OCI-LY3 (cell line): Measurements from ENCODE around the gene SFXN5.

ENCODE experiments used
- H2AFZ ChIP-seq: fragments of 200-600, 300-600 bp; shearing (Covaris generic); 2 replicates; pipeline ENCODE4 v1.6.0; 2014; ENCODE audit warnings: antibody characterized with exemption, low read depth, low read length
- H3K27ac ChIP-seq: fragments of 200-600, 300-600 bp; sonication (generic); 2 replicates; pipeline ENCODE4 v1.5.1; 2014; ENCODE audit warnings: mild to moderate bottlenecking, low read length, moderate library complexity, mixed read lengths
- H3K27me3 ChIP-seq: fragments of 200-600, 300-600 bp; sonication (generic); 2 replicates; pipeline ENCODE4 v1.6.1; 2014; ENCODE audit warnings: low read depth, low read length, mixed read lengths
- H3K36me3 ChIP-seq: fragments of 200-600, 300-600 bp; sonication (generic); replicated peaks from 2 replicates; pipeline ENCODE3; 2014; ENCODE audit warnings: low read depth, low read length, mixed read lengths
- H3K4me1 ChIP-seq: fragments of 300-600, 200-600 bp; sonication (generic); 2 replicates; pipeline ENCODE4 v1.6.1; 2014; ENCODE audit warnings: low read length, mixed read lengths
- H3K4me2 ChIP-seq: fragments of 200-600, 300-600 bp; sonication (generic); 2 replicates; pipeline ENCODE4 v1.6.1; 2014; ENCODE audit warnings: low read length, mixed read lengths
- H3K4me3 ChIP-seq: fragments of 300-600, 200-600 bp; sonication (generic); 2 replicates; pipeline ENCODE4 v1.5.1; 2014; ENCODE audit warnings: antibody characterized with exemption, mild to moderate bottlenecking, low read length, moderate library complexity
- H3K79me2 ChIP-seq: fragments of 300-600, 200-600 bp; shearing (Covaris generic); 2 replicates; pipeline ENCODE4 v1.6.1; 2014; ENCODE audit warnings: mild to moderate bottlenecking, low read length, mixed read lengths
- H3K9ac ChIP-seq: fragments of 300-600, 200-600 bp; shearing (Covaris generic); 2 replicates; pipeline ENCODE4 v1.6.0; 2014; ENCODE audit warnings: mild to moderate bottlenecking, low read length, moderate library complexity
- H3K9me3 ChIP-seq: fragments of 200-600, 300-600 bp; shearing (Covaris generic); 2 replicates; pipeline ENCODE4 v1.6.1; 2014; ENCODE audit warnings: low read length, mixed read lengths; ENCODE audit not compliant: insufficient read depth
- H4K20me1 ChIP-seq: fragments of 200-600, 300-600 bp; sonication (generic); 2 replicates; pipeline ENCODE4 v1.6.1; 2016; ENCODE audit warnings: low read length, mixed read lengths; ENCODE audit not compliant: insufficient read depth
- CTCF ChIP-seq: fragments of 200-600, 300-600 bp; sonication (generic); IDR thresholded peaks from 2 replicates; pipeline ENCODE4 v1.5.1; 2014; ENCODE audit warnings: antibody characterized with exemption, low read length, low read depth
- EZH2phosphoT487 ChIP-seq: fragments of 200-600 bp; shearing (Covaris generic); IDR thresholded peaks from 2 replicates; pipeline ENCODE4 v1.6.1; 2018; ENCODE audit warnings: antibody characterized with exemption, mixed run types, low read depth

Gene SFXN5

GRCh38 chr2:73006969-73007710, 64.4 kb downstream of the SFXN5 start:
- Histone ChIP-seq H3K4me3 (no peak overlapping the region), H2AFZ (no peak overlapping the region), H3K79me2 (no peaks in the 10 kb centered on the region), H3K27ac (no peak overlapping the region), H3K4me2 (no peak overlapping the region), H3K9me3 (no peaks in the 10 kb centered on the region), H3K9ac (no peak overlapping the region), H3K27me3 (no peaks in the 10 kb centered on the region), H3K36me3 (no peaks in the 10 kb centered on the region), H4K20me1 (no peaks in the 10 kb centered on the region), H3K4me1 (no peaks in the 10 kb centered on the region)
- no peak for TF ChIP-seq CTCF
- TF ChIP-seq EZH2phosphoT487, result no peak

- no peak overlapping the region for H2AFZ ChIP-seq
- no peak overlapping the region for H3K27ac ChIP-seq
- no peaks in the 10 kb centered on the region for H3K27me3 ChIP-seq
- no peak overlapping the region for H3K9ac ChIP-seq
- TF ChIP-seq CTCF (no peak), EZH2phosphoT487 (no peak)
- H3K79me2 ChIP-seq, result no peaks in the 10 kb centered on the region
- no peaks in the 10 kb centered on the region for H3K9me3 ChIP-seq
- H3K36me3 ChIP-seq, result no peaks in the 10 kb centered on the region
- no peaks in the 10 kb centered on the region for H4K20me1 ChIP-seq
- no peaks in the 10 kb centered on the region for H3K4me1 ChIP-seq
- no peak overlapping the region for H3K4me2 ChIP-seq
- H3K4me3 ChIP-seq, result no peak overlapping the region
Measured at GRCh38 chr2:73004889-73005596, 66.5 kb downstream of the SFXN5 start.

- Histone ChIP-seq H4K20me1 (no peaks in the 10 kb centered on the region), H3K4me1 (no peaks in the 10 kb centered on the region), H3K36me3 (no peaks in the 10 kb centered on the region), H3K9ac (no peak overlapping the region), H3K27me3 (no peaks in the 10 kb centered on the region), H2AFZ (no peak overlapping the region), H3K4me2 (no peak overlapping the region), H3K4me3 (no peak overlapping the region), H3K27ac (no peak overlapping the region), H3K79me2 (no peaks in the 10 kb centered on the region), H3K9me3 (no peaks in the 10 kb centered on the region)
- TF ChIP-seq CTCF (no peak), EZH2phosphoT487 (no peak)
Measured at GRCh38 chr2:73004466-73004865, 67.0 kb downstream of the SFXN5 start.

- H3K27me3 ChIP-seq, result no peaks in the 10 kb centered on the region
- H3K4me1 ChIP-seq, result no peaks in the 10 kb centered on the region
- no peak overlapping the region for H3K4me3 ChIP-seq
- no peaks in the 10 kb centered on the region for H3K9me3 ChIP-seq
- no peak overlapping the region for H3K9ac ChIP-seq
- H3K36me3 ChIP-seq, result no peaks in the 10 kb centered on the region
- no peaks in the 10 kb centered on the region for H4K20me1 ChIP-seq
- no peak overlapping the region for H3K27ac ChIP-seq
- H3K79me2 ChIP-seq, result no peaks in the 10 kb centered on the region
- no peak overlapping the region for H2AFZ ChIP-seq
- no peak overlapping the region for H3K4me2 ChIP-seq
- TF ChIP-seq CTCF (no peak), EZH2phosphoT487 (no peak)
Measured at GRCh38 chr2:73003027-73003426, 68.5 kb downstream of the SFXN5 start.
